ENCODE measurements around the gene RNF10.

Gene RNF10

GRCh38 chr12:120618954-120619615, 84.9 kb downstream of the RNF10 start:
- FAIRE-seq = no peak

- no peak for FAIRE-seq
These were observed 86.5 kb downstream of the RNF10 start for GRCh38 chr12:120620624-120621023.

- no peak for FAIRE-seq
These were observed 91.6 kb downstream of the RNF10 start for GRCh38 chr12:120625557-120626419.
